CD14-positive monocyte (primary cell): ENCODE measurements around the gene RTBDN. TPM values are rescaled to one million over a fixed set of nuclear protein-coding genes. Genes with fewer than 3 reads are reported as not detected.
A peak's percentile ranks its signal among the peaks of the same experiment; 100 is the strongest.

Source experiments
- DNase-seq, 3 donors: peaks; one replicate each; pipeline ENCODE4 v3.0.0-alpha.2; 2011 to 2022
- H2AFZ ChIP-seq: 2 replicates; pipeline ENCODE4 v1.6.0; 2012; ENCODE audit warnings: mild to moderate bottlenecking, low read depth, low read length, inconsistent platforms; ENCODE audit not compliant: insufficient read depth, poor library complexity, severe bottlenecking
- H3K27ac ChIP-seq, 2 donors: 1 replicate in 1 of 2; 2 replicates in 1 of 2; pipeline ENCODE4 v1.5.1; 2012 to 2013; ENCODE audit warnings: low read length in 2 of 2, control low read depth in 1 of 2, inconsistent platforms in 1 of 2, low read depth in 1 of 2, mild to moderate bottlenecking in 1 of 2
- H3K27me3 ChIP-seq, 2 donors: one replicate each; pipeline versions ENCODE4 v1.6.0 to v1.6.1; 2011 to 2013; ENCODE audit warnings: low read length in 2 of 2; ENCODE audit not compliant: control insufficient read depth in 2 of 2, insufficient read depth in 2 of 2
- H3K36me3 ChIP-seq, 2 donors: replicated peaks in 1 of 2; 1 replicate in 1 of 2; 2 replicates in 1 of 2; pipeline versions ENCODE4 v1.5.1 to v1.6.1; 2012 to 2013; ENCODE audit warnings: low read length in 2 of 2, control low read depth in 1 of 2, inconsistent platforms in 1 of 2, mild to moderate bottlenecking in 1 of 2; ENCODE audit not compliant: insufficient read depth in 2 of 2, control insufficient read depth in 1 of 2
- H3K4me1 ChIP-seq, 2 donors: 1 replicate in 1 of 2; 2 replicates in 1 of 2; pipeline versions ENCODE4 v1.5.1 to v1.6.1; 2012 to 2013; ENCODE audit warnings: low read length in 2 of 2, control low read depth in 1 of 2, inconsistent platforms in 1 of 2, mild to moderate bottlenecking in 1 of 2, moderate library complexity in 1 of 2; ENCODE audit not compliant: insufficient read depth in 2 of 2, control insufficient read depth in 1 of 2
- H3K4me2 ChIP-seq: replicated peaks from 2 replicates; pipeline ENCODE3; 2012; ENCODE audit warnings: low read length, moderate library complexity, mild to moderate bottlenecking; ENCODE audit not compliant: poor library complexity, severe bottlenecking; ENCODE audit errors: extremely low read depth
- H3K4me3 ChIP-seq, 3 experiments: fragments of 200-600 bp in 1 of 3; sonication (generic) in 1 of 3; replicated peaks in 1 of 3; 1 replicate in 2 of 3; 2 replicates in 1 of 3; pipeline ENCODE4 v1.5.1; 2011 to 2013; ENCODE audit warnings: low read length in 3 of 3, mild to moderate bottlenecking in 3 of 3, control low read depth in 2 of 3, low read depth in 2 of 3, inconsistent platforms in 1 of 3, moderate library complexity in 1 of 3
- H3K79me2 ChIP-seq: 2 replicates; pipeline ENCODE4 v1.6.0; 2012; ENCODE audit warnings: mild to moderate bottlenecking, control low read depth, inconsistent platforms, low read length, moderate library complexity; ENCODE audit not compliant: insufficient read depth
- H3K9ac ChIP-seq: 2 replicates; pipeline ENCODE4 v1.6.0; 2017; ENCODE audit warnings: low read length, mild to moderate bottlenecking; ENCODE audit not compliant: insufficient read depth, poor library complexity, severe bottlenecking
- H3K9me3 ChIP-seq, 2 donors: replicated peaks in 1 of 2; 1 replicate in 1 of 2; 2 replicates in 1 of 2; pipeline versions ENCODE4 v1.5.1 to v1.6.1; 2012 to 2013; ENCODE audit warnings: low read length in 2 of 2, control low read depth in 1 of 2; ENCODE audit not compliant: control insufficient read depth in 1 of 2, insufficient read depth in 1 of 2
- H4K20me1 ChIP-seq: 2 replicates; pipeline ENCODE4 v1.6.0; 2012; ENCODE audit warnings: mild to moderate bottlenecking, low read length, control low read depth, moderate library complexity; ENCODE audit not compliant: insufficient read depth
- H3K27ac Mint-ChIP-seq, 7 donors: one replicate each; pipeline ENCODE4 v1.8.0; 2020; ENCODE audit warnings: mild to moderate bottlenecking in 7 of 7, mixed read lengths in 7 of 7, moderate library complexity in 6 of 7, inconsistent platforms in 2 of 7
- H3K27me3 Mint-ChIP-seq, 3 donors: one replicate each; pipeline ENCODE4 v1.8.0; 2021 to 2022; ENCODE audit warnings: low read depth in 3 of 3, mild to moderate bottlenecking in 3 of 3, mixed read lengths in 3 of 3, moderate library complexity in 3 of 3, inconsistent platforms in 1 of 3
- H3K36me3 Mint-ChIP-seq, 2 donors: one replicate each; pipeline ENCODE4 v1.8.0; 2020; ENCODE audit warnings: mixed read lengths in 2 of 2, inconsistent platforms in 1 of 2, mild to moderate bottlenecking in 1 of 2
- H3K4me1 Mint-ChIP-seq: one replicate; pipeline ENCODE4 v1.8.0; 2020; ENCODE audit warnings: mild to moderate bottlenecking, mixed read lengths
- H3K4me3 Mint-ChIP-seq, 2 donors: one replicate each; pipeline ENCODE4 v1.8.0; 2020; ENCODE audit warnings: mild to moderate bottlenecking in 2 of 2, mixed read lengths in 2 of 2, moderate library complexity in 1 of 2
- H3K9me3 Mint-ChIP-seq, 7 donors: one replicate each; pipeline ENCODE4 v1.8.0; 2020 to 2022; ENCODE audit warnings: mixed read lengths in 7 of 7, mild to moderate bottlenecking in 6 of 7, moderate library complexity in 6 of 7, inconsistent platforms in 2 of 7
- WGBS: methylation state at CpG from one replicate; pipeline ENCODE4 v1.1.5; 2013; ENCODE audit warnings: missing lambda C conversion rate; ENCODE audit not compliant: insufficient coverage; 5-methylcytosine and 5-hydroxymethylcytosine counted together
- intact Hi-C, 2 donors: fragments of 100-400 bp; cut with micrococcal nuclease; formaldehyde crosslinking; loops; one replicate each; pipeline versions ENCODE4 v1.15.0 to v1.15.1; 2023
- polyA plus RNA-seq, 3 donors: library from polyadenylated mRNA; depleted of rRNA in 1 of 3; unstranded in 2 of 3; stranded (reverse) in 1 of 3; fragments of 300-500 nt in 2 of 3; fragments of >200 nt in 1 of 3; fragmentation: Illumina TruSeq in 2 of 3; gene quantifications; 1 replicate in 2 of 3; 2 replicates in 1 of 3; pipeline ENCODE4 v1.2.3, GENCODE V29; 2012 to 2021
- TF ChIP-seq, protein P1 (sequence below): fragments of 200-600 bp; IDR thresholded peaks from one replicate; pipeline ENCODE4 v1.8.0; 2022; ENCODE audit warnings: antibody characterized with exemption, mild to moderate bottlenecking

The RTBDN gene
- polyA plus RNA-seq, 3 donors, result not detected

DNA sequence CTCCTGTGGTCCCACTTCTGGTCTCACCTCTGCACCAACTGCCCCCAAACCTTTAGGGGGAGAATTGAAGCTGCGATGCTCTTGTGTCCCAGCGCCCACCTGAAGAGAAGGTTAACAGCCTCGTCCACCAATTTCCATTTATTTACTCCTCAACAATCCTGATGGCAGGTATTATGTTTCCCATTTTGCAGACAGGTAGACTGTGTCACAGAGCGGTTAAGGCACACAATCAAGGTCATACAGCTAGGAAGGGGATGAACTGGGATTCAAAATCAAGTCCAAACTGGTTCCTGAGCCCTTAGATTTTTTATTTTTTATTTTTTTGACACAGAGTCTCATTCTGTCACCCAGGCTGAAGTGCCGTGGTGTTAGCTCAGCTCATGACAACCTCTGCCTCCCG is 40.7 kb upstream of the RTBDN start:
- H4K20me1 ChIP-seq, result peaks cover 29% of the 10 kb centered on the region
- no peak overlapping the region for H3K27ac ChIP-seq
- no peaks in the 10 kb centered on the region for H3K27me3 ChIP-seq
- H3K9me3 ChIP-seq, result peaks cover 0 to 12% of the 10 kb centered on the region in 2 donors
- no peak overlapping the region for H3K4me2 ChIP-seq
- H2AFZ ChIP-seq, result no peak overlapping the region
- Mint-ChIP-seq H3K4me1 (peaks cover 9% of the 10 kb centered on the region), H3K9me3 (peaks cover 3 to 18% (median 10%) of the 10 kb centered on the region in 7 donors), H3K36me3 (peaks cover 13 to 46% of the 10 kb centered on the region in 2 donors), H3K27ac (peak overlapping the region in 1 of 7 donors; percentile 26), H3K4me3 (no peak overlapping the region), H3K27me3 (peaks cover 2 to 4% (median 3%) of the 10 kb centered on the region in 3 donors)
- peaks cover 0 to 18% of the 10 kb centered on the region in 2 donors for H3K36me3 ChIP-seq
- intact Hi-C loops, result no loop called here
- TF ChIP-seq, protein P1, sequence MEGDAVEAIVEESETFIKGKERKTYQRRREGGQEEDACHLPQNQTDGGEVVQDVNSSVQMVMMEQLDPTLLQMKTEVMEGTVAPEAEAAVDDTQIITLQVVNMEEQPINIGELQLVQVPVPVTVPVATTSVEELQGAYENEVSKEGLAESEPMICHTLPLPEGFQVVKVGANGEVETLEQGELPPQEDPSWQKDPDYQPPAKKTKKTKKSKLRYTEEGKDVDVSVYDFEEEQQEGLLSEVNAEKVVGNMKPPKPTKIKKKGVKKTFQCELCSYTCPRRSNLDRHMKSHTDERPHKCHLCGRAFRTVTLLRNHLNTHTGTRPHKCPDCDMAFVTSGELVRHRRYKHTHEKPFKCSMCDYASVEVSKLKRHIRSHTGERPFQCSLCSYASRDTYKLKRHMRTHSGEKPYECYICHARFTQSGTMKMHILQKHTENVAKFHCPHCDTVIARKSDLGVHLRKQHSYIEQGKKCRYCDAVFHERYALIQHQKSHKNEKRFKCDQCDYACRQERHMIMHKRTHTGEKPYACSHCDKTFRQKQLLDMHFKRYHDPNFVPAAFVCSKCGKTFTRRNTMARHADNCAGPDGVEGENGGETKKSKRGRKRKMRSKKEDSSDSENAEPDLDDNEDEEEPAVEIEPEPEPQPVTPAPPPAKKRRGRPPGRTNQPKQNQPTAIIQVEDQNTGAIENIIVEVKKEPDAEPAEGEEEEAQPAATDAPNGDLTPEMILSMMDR, result no peak
- H3K9ac ChIP-seq, result no peak overlapping the region
- H3K4me3 ChIP-seq, result no peak overlapping the region
- 100% methylated on average over 4 of the region's 6 CpGs for WGBS
- no peak for DNase-seq
- H3K79me2 ChIP-seq, result no peaks in the 10 kb centered on the region
- peaks cover 0 to 7% of the 10 kb centered on the region in 2 donors for H3K4me1 ChIP-seq

DNA sequence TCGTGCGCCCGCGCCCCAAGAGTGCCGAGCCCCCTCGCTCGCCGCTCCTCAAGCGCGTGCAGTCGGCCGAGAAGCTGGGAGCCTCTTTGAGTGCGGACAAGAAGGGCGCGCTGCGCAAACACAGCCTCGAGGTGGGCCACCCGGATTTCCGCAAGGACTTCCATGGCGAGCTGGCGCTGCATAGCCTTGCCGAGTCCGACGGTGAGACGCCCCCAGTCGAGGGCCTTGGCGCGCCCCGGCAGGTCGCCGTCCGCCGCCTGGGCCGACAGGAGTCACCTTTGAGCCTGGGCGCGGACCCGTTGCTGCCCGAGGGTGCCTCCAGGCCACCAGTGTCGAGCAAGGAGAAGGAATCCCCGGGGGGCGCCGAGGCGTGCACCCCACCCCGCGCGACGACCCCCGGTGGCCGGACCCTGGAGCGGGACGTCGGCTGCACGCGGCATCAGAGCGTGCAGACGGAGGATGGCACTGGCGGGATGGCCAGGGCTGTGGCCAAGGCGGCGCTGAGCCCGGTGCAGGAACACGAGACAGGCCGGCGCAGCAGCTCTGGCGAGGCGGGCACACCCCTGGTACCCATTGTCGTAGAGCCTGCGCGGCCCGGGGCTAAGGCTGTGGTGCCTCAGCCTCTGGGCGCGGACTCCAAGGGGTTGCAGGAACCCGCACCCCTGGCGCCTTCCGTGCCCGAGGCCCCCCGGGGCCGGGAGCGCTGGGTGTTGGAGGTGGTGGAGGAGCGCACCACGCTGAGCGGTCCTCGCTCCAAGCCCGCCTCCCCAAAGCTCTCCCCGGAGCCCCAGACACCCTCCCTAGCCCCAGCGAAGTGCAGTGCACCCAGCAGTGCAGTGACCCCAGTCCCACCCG is 39.7 kb upstream of the RTBDN start:
- DNase-seq, result no peak
- Mint-ChIP-seq H3K27ac (no peak overlapping the region), H3K4me3 (peak overlapping the region in 1 of 2 donors; percentile 55), H3K9me3 (peaks cover 3 to 18% (median 10%) of the 10 kb centered on the region in 7 donors), H3K27me3 (peaks cover 0 to 6% (median 3%) of the 10 kb centered on the region in 3 donors), H3K4me1 (peaks cover 6% of the 10 kb centered on the region), H3K36me3 (peaks cover 13 to 46% of the 10 kb centered on the region in 2 donors)
- H3K27me3 ChIP-seq, result no peaks in the 10 kb centered on the region
- no peak overlapping the region for H3K27ac ChIP-seq
- TF ChIP-seq, protein P1, result no peak
- 97% methylated on average over 72 of the region's 86 CpGs for WGBS
- H3K4me2 ChIP-seq, result no peak overlapping the region
- peaks cover 0 to 12% of the 10 kb centered on the region in 2 donors for H3K9me3 ChIP-seq
- no peak overlapping the region for H3K4me3 ChIP-seq
- no peak overlapping the region for H2AFZ ChIP-seq
- intact Hi-C loops, result no loop called here
- H3K4me1 ChIP-seq, result no peaks in the 10 kb centered on the region
- H4K20me1 ChIP-seq, result peaks cover 24% of the 10 kb centered on the region
- peaks cover 0 to 18% of the 10 kb centered on the region in 2 donors for H3K36me3 ChIP-seq
- no peaks in the 10 kb centered on the region for H3K79me2 ChIP-seq
- no peak overlapping the region for H3K9ac ChIP-seq
